Activated CD4-positive, alpha-beta T cell treated with anti-CD3 and anti-CD28 coated beads, Interleukin-2, amount 50 U/mL, for 1 hour (primary cell): ENCODE measurements around the gene COX20.
"Not testable (repeated sequence)": the region's sequence is repeated elsewhere in the genome, so short reads cannot be mapped to it uniquely, and the experiment has no call there.

Source experiments
- DNase-seq: peaks from one replicate; pipeline ENCODE4 v3.0.0-alpha.2; 2020

Gene COX20

DNA sequence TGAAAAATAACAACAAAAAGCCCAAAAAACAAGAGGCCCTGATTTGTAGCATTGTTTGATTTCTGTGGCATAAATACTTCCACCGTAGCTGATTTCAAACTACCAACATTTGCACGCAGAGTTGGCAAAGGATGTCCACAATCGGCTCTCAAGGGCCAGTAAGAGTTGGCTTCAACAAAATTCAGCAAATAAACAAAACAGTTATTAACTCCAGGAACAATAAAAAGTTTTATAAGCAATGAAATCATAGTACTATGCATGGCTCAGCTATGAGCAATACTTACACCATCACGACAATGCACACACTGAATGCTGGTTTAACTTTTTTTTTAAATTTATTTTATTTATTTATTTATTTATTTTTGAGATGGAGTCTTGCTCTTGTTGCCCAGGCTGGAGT, 8.7 kb upstream of the COX20 start:
- no peak for DNase-seq

GRCh38 chr1:244830639-244831038, 4.8 kb upstream of the COX20 start:
- no peak for DNase-seq

DNA sequence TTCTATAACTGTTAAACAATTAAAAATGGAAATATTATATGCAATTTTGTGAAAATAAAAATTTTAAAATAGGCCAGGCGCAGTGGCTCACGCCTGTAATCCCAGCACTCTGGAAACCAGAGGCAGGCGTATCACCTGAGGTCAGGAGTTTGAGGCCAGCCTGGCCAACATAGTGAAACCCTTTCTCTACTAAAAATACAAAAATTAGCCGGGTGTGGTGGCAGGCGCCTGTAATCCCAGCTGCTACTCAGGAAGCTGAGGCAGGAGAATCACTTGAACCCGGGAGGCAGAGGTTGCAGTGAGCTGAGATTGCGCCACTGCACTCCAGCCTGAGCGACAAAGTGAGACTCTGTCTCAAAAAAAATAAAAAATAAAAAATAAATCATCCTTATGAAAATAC, 2.2 kb upstream of the COX20 start:
- not testable (repeated sequence) for DNase-seq

DNA sequence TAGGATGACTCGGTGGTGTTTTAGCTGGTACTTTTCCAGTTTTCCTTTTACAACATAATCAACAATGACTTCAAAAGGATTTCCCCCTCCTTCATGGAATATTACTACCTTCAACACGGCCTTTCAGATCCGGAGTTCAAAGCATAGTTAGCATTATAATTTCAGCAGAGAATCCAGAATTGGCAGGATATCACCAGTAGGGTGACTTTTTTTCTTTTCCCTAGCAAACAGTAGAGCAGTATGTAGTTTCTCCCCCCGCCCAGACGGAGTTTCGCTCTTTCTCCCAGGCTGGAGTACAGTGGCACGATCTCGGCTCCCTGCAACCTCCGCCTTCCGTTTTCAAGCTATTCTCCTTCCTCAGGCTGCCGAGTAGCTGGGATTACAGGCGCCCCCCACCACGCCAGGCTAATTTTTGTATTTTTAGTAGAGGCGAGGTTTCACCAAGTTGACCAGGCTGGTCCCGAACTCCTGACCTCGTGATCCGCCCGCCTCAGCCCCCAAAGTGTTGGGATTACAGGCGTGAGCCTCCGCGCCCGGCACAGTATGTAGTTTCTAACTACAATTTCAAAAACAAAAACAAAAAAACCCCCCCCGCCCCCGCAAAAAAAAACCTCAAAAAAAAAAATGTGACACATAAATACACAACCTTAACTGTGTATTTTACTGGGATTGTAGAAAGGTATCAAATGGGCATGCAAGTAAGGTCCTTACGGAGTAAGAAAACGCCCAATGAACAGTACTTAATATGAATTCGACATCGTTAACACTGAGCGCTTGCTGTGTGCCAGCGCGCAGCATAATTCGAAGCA, 1.5 kb upstream of the COX20 start:
- DNase-seq: peak; percentile 48

DNA sequence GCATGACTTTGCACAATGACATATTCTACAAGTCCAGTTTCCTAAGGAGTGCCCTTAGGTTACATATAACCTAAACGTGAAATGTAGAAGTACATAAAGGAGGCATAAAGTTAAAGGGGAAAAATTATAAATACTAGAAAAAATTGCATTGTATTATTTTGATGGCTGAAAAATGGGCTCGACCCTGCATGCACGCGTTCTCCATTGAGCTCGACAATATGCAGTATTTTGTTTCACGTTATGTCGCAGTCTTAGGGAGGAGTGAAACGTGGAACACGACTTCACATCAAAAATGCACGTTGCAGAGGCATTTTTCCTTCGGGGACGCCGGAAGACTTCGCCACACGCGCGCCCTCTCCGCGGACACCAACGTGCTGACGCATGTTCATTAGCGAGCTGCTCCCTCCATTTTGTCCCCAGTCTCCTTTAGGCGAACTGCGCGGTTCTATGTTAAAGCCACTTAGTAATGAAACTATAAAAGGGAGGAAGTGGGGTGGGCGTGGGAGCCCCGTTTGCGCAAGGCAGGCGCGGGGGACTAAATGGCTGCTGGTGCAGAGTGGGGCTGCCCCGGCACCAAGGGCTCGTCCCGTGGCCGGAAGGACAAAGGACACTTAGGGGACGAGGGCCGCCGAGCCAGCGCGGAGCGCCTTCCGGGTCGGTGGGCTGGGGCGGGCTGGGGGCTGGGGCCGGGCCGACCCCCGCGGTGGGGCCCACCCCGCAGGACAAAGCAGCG, 749 bp upstream of the COX20 start:
- DNase-seq: peak; percentile 79

- DNase-seq: no peak
Measured at GRCh38 chr1:244836135-244836521, 670 bp downstream of the COX20 start.

DNA sequence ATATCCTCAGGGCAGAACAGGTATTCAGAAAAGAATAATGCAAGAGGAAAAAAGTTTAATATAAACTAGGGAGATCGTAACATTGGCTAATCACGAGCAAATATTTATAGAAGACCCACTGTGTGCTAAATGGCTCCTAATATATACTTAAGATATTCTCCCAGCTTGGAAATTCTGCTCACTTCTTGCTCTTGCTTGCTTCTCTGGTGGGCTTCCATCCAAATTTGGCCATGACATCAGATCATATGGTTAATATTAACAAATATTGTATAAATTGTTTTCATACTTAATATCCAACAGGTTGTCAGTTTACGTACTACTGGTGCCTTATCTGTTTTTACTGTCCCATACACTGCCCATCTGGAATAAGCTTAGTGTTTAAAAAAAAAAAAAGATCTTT, 1.1 kb downstream of the COX20 start:
- no peak for DNase-seq

- DNase-seq: no peak
Measured at GRCh38 chr1:244837597-244838258, 2.3 kb downstream of the COX20 start.

DNA sequence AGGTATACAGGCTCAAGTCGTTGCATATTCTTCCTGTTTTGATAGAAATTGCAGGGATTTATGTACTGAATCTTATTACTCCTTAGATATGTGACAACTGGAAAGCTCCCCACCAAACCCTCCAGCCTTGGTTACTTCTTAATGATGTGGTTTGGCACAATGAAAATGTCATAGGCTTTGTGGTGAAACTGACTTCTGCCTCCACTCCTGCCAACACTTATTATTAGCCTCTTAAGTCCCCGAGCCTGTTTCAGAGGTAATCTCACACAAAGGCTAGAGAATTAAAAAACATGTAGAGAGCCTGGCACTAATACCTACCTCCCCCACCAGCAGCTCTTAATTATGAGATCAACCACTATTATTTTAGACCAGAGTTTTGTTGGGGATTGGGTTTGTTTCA, 4.2 kb downstream of the COX20 start:
- no peak for DNase-seq

DNA sequence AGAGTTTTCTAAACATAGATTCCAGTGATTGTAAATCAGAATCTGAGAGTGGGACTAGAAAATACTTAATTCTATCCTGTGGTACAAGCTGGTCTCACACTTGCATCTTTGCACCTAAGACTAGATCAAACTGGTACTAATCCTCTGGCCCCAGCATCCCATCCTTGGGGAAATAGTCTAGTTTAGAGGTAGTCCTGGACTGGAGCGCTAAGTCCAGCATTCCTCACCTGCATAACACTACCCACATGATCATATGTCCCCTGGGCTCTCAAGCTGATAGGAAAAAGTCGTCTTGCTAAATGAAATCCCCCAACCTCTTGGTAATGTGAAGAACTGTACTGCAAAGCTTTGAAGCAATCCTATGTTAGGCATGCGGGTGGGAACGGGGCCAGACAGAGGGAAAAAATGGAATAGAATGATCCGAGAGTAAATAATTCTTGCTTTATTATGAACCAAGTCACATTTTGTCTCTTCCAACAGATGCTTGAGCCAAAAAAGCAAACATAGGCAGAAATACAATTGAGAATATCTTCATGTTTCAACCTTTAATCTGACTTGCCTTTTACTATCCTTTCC, 4.8 kb downstream of the COX20 start:
- no peak for DNase-seq

GRCh38 chr1:244841273-244841927, 5.9 kb downstream of the COX20 start:
- no peak for DNase-seq

DNA sequence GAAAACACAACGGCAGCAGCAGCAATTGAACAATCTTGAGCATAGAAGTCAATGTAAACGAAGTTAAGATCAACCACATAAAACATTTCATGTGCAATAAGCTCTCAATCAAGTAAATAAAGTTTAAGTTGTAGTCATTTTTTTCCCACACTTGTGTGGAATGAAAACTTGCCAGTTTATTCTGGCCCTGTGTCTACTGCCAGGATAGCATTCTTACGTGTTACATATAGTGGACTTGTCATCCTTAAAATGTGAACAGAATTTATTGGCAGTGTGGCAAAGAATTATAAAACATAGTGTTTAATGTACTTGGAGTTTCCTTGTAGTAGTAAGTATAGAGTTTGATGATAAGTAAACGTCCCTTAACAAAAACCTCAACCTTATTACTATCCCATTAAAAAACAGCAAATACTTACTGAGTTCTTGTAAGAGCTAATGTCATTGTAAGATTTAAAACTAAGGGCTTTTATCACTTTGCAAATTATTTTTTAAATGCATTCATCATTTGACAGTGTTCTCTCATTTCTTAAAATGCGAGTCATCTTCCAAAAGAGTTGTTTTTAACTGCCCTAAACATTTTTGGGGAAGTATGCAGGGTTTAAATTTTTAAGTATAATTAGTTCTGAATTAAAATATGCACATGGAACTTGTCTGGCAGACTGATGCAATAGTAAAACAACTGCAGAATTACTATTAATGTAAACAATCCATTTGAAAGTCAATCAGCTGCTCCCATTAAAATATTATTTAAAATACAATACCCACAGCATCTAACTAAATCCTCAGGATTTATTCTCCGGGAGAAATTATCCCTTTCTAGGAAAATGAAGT, 7.9 kb downstream of the COX20 start:
- no peak for DNase-seq

- DNase-seq: no peak
Measured at GRCh38 chr1:244844155-244845121, 9.0 kb downstream of the COX20 start.

GRCh38 chr1:244846653-244847052, 11.2 kb downstream of the COX20 start:
- no peak for DNase-seq

GRCh38 chr1:244849189-244849866, 13.9 kb downstream of the COX20 start:
- DNase-seq: no peak

GRCh38 chr1:244850099-244850852, 14.8 kb downstream of the COX20 start:
- DNase-seq: no peak

GRCh38 chr1:244850896-244851295, 15.4 kb downstream of the COX20 start:
- DNase-seq: no peak

- DNase-seq: no peak
Measured at GRCh38 chr1:244851546-244852231, 16.2 kb downstream of the COX20 start.

DNA sequence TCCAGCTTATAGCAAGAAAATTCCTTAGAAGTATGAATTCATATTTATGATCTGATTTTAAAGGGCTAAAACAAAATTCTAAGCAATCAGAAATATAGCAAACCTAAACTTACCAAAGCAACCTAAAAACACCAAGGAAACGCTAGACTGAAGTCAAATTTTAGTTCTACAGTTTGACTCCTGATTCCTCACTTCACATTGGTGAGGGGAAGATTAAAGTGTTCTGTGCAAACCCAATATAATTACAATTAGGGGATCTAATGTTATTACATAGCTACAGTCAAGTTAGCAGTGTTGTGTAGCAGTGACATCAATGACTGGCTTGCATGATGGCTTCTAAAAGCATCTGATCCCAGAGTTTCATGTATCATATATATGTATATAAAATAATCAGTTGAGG, 17.2 kb downstream of the COX20 start:
- DNase-seq: no peak
